Stimulated activated CD8-positive, alpha-beta memory T cell treated with anti-CD3 and anti-CD28 coated beads, Interleukin-7, amount 100 ng/mL, for 4 hours (primary cell): ENCODE measurements around the gene ZNF738.
"Not testable (repeated sequence)": the region's sequence is repeated elsewhere in the genome, so short reads cannot be mapped to it uniquely, and the experiment has no call there.

Experiments used
- DNase-seq, 2 donors: peaks; one replicate each; pipeline ENCODE4 v3.0.0-alpha.2; 2020; ENCODE audit warnings: low read depth in 2 of 2

ZNF738 gene

DNA sequence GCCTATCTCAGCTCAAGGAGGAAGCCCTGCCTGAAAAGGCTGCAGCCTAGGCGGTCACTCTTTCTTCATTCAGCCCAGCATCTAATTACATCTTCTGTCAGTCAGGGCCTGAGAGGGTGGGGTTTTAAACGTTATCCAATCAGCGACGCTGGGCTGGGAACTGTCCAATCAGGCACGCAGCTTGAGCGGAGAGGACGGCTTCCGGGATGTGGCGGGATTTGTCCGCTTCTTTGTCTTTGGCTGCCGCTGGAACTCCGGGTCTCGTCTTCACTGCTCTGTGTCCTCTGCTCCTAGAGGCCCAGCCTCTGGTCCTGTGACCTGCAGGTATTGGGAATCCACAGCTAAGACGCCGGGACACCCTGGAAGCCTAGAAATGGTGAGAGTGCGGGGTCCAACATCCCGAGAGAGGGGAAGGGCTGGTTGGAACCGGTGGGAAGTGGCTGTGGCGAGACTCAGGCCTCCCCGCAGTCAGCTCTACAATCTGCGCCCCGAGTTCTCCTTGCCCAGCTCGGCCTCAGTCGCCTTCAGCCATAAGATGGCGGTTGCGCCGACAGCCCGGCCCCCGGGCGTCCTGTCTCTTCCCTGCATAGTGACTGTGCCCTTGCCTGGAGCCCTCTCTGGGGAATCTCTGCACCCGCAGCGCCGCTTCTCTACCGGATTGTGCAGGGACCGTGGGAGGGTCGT, at the start of gene ZNF738:
Gene ZNF738, plus strand, starts transcription at position 233 of the 684 bp plus-strand sequence. Its CDS starts 141 bp downstream, at position 374.
- DNase-seq, result peak; percentile 65 to 74

DNA sequence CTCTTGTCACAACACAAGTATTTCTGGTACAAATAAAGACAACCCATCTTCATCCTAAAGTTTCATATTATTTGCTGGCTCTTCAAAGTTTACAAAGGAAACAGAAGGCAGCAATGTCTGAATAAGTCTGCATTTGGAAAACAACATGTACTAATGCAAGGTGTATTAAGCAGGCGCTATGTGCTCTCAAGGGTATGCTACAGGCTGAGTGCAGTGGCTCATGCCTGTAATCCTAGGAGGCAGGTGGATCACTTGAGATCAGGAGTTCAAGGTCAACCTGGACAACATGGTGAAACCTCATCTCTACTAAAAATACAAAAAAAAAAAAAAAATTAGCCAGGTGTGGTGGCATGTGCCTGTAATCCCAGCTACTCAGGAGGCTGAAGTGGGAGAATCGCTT, 46.0 kb upstream of the ZNF738 start:
- DNase-seq, result not testable (repeated sequence)

DNA sequence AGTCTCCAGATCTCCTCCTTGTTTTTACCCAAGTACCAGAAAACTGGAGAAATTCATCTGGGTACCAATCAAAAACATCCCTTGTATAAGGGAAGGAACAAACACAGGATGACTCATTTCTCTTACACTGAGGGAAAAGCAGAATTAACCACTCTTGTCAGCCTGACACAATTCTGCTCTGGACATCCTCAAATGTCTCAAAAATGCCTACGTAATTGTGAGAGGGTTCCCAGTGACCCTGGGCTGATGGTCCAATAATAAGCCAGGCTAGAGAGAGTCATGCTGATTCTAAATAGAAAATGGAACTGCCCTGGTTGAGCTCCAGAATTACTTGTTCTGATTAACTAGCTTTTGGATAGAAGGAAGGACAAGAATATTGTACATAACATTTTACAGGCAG, 44.1 kb upstream of the ZNF738 start:
- DNase-seq, result no peak

DNA sequence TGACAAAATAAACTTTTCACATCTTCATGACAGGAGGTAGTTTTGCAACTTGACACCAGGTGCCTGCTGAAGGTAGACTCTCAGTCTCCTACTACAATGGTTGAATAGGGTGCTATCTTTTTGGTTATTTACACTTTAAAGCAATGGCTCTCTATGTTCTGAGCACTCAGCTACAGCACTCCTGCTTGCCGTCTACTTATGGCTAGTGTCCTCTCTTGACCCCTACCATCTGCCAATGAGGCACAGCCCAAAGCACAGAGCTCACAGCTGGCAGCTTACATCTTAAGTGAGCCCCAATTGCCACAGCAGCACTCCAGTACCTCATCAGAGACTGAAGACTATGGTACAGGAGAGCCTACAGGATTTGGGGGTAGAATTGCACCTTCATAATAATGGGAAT, 41.0 kb upstream of the ZNF738 start:
- no peak for DNase-seq

DNA sequence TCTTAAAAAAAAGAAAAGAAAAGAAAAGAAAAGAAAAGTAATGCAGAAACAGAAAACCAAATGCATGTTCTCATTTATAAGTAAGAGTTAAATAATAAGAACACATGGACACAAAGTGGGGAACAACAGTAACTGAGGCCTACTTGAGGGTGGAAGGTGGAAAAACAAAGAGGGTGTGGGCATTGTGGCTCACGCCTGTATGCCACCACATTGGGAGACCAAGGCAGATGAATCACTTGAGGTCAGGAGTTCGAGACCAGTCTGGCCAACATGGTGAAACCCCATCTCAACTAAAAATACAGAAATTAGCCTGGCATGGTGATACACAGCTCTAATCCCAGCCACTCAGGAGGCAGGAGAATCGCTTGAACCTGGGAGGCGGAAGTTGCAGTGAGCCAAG, 37.7 kb upstream of the ZNF738 start:
- DNase-seq, result no peak

DNA sequence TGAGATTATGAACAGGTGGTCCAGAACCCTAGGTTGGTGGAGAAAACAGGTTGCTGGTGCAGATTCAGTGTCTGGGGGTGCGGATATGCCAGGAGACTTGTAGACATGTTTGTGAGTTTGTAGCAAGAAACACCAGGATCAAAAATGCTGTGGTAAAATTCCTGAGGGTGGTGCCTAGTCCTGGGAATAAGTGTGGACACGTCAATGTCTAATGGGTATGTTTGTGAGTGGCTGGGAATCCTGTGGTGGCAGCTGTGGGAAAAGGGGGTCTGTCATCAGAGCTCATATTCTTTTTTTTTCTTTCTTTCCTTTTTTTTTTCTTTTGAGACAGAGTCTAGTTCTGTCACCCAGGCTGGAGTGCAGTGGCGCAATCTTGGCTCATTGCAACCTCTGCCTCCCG, 36.8 kb upstream of the ZNF738 start:
- DNase-seq, result no peak

DNA sequence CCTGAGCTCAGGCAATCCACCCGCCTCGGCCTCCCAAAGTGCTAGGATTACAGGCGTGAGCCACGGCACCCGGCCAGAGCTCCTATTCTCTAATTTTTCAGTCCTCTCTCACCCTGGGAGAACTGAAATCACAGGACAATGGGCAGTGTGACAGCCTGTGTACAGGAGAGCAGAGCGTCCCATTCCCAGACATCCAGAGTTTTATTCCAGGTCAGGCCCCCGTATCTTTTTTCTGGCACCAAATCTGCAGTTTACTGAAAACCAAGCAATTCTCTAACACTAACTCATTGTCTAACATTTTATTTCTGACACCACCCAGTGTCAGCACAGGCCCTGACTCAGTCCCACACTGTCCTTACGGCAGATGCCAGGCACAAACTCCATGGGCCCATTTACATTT, 36.3 kb upstream of the ZNF738 start:
- DNase-seq, result no peak

DNA sequence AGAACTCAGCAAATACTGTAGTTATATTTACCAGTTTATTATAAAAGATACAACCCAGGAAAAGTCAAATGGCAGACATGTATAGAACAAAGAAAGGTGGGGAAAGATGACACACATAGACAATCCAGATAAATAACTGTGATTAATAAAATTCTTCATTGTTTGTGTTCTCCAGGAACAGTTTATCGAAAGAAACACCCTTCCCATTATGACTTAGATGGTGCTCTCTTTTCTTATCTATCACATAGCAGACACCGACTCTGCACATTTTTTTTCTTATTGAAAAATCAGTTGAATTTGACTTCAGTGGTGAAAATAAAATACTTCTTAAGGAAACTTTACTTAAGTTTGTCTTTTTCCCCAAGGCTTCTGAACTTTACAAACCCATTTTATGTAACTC, 35.8 kb upstream of the ZNF738 start:
- DNase-seq, result no peak

DNA sequence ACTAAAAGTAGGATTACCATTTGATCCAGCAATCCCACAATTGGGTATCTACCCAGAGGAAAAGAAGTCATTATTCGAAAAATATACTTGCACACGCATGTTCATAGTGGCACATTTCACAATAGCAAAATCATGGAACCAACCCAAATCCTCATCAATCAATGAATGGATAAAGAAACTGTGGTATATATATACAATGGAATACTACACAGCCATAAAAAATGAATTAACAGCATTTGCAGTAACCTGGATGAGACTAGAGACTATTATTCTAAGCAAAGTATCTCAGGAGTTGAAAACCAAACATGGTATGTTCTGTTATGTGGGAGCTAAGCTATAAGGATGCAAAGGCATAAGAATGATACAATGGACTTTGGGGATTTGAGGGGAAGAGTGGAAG, 32.6 kb upstream of the ZNF738 start:
- no peak for DNase-seq

DNA sequence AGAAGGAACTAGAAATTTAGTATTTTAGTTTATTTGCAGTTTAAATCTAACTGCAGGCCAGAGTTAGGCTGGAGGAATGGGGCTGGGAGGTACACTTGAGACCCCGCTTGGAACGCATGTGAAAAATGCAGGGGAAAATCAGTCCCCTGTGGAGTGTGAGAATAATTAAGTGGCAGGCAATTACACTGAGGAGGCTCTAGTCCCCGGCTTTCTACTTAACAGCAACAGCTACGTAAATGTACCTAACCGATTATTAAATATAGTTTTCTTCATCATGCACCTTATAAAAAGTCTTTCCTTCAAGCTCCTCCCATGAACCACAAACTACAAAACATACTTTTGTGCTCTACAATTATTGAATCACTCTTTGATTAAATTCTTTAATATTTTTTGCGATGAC, 30.4 kb upstream of the ZNF738 start:
- DNase-seq, result no peak

DNA sequence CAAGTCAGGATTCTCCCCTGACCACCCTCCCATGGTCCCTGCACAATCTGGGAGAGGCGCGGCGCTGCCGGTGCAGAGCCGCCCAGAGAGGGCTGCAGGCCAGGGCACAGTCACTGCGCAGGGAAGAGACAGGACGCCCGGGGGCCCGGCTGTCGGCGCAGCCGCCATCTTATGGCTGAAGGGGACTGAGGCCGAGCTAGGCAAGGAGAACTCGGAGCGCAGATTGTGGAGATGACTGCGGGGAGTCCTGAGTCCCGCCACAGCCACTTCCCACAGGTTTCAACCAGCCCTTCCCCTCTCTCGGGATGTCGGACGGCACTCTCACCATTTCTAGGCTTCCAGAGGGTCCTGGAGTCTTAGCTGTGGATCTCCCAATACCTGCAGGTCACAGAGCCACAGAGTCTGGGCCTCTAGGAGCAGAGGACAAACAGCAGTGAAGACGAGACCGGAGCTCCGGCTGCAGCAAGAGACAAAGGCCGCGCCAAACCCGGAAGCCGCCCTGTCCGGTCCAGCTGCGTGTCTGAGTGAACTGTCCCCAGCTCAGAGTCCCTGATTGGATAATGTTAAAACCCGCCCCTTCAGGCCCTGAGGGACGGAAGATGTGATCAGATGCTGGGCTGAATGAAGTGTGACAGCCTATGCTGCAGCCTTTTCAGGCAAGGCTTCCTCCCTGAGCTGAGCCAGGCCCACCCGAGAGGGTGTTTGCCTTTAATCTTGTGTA, 29.8 kb upstream of the ZNF738 start, which contains the start of gene ZNF708:
Gene ZNF708, minus strand, starts transcription at position 526 of the 721 bp plus-strand sequence. Its CDS starts 198 bp downstream, at position 328.
- DNase-seq, result peak; percentile 62 to 70

DNA sequence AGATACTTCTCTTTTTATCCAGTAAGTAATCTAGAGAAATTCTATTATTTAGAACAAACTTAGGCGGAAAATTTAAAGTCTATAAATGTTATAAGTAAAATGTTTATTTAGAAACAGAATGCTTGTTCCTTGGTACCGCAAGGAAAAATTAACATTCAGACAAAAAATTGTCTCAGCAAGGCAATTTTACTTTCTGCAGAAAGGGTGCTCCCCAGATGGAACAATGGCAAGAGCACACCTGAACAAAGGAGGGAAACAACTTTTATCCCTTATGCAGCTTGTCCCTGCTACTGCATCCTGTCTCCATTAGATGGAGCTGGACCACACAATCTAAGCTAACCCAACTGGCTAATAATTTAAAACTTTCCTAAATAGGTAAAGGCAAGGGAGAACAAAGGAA, 23.1 kb upstream of the ZNF738 start:
- no peak for DNase-seq

DNA sequence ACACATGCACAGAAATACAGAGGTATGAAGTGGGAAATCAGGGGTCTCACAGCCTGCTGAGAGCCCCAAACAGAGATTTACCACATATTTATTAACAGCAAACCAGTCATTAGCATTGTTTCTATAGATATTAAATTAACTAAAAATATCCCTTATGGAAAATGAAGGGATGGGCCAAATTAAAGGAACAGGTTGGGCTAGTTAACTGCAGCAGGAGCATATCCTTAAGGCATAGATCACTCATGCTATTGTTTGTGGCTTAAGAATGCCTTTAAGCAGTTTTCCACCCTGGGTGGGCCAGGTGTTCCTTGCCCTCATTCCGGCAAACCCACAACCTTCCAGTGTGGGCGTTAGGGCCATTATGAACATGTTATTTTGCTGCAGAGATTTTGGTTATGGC, 14.0 kb upstream of the ZNF738 start:
- DNase-seq, result not testable (repeated sequence)

DNA sequence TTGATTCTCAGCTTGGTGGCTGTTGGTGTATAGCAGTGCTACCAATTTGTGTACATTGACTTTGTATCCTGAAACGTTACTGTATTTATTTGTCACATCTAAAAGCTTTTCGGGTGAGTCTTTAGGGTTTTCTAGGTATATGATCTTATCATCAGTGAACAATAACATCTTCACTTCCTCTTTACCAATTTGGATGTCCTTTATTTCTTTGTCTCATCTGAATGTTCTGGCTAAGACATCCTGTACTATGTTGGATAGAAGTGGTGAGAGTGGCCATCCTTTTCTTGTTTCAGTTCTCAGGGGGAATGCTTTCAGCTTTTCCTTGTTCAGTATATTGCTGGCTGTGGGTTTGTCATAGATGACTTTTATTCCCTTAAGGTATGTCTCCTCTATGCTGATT, 6.0 kb upstream of the ZNF738 start:
- DNase-seq, result no peak

DNA sequence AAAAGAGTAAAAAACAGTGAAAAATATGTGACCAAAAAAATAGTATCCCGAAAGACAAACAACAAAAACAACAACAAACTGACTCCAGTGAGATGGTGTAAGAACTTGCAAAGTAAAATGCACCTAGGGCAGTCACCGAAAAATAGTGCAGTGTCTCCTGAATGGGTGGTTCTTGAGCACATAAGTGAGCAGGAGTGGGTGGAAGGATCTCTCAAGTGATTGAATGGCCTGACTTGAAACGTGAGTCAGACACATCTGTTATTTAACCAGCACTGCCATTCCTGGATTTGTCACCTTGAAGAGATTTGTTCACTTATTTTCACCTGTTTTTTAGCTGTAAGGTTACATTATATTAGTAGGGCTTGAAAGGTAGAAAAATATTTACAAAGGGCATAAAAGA, 3.5 kb downstream of the ZNF738 start:
- no peak for DNase-seq

DNA sequence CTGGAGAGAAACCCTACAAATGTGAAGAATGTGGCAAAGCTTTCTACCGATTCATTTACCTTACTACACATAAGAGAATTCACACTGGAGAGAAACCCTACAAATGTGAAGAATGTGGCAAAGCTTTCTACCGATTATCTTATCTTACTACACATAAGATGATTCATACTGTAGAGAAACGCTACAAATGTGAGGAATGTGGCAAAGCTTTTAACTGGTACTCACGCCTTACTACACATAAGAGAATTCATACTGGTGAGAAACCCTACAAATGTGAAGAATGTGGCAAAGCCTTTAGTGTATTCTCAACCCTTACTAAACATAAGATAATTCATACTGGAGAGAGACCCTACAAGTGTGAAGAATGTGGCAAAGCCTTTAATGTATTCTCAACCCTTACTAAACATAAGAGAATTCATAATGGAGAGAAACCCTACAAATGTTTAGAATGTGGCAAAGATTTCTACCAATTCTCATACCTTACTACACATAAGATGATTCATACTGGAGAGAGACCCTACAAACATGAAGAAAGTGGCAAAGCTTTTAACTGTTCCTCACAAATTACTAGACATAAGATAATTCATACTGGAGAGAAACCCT, 25.3 kb downstream of the ZNF738 start:
- no peak for DNase-seq

DNA sequence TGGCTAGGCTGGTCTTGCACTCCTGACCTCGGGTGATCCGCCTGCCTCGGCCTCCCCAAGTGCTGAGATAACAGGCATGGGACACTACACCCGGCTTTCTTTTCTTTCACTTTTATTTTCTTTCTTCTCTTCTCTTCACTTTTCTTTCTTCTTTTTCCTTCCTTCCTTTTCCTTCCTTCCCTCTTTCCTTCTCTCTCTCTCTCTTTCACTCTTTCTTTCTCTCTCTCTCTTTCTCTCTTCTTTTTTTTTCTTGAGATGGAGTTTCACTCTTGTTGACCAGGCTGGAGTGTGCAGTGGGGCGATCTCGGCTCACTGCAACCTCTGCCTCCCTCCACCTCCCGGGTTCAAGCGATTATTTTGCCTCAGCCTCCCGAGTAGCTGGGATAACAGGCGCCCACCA, 37.3 kb downstream of the ZNF738 start:
- DNase-seq, result no peak

DNA sequence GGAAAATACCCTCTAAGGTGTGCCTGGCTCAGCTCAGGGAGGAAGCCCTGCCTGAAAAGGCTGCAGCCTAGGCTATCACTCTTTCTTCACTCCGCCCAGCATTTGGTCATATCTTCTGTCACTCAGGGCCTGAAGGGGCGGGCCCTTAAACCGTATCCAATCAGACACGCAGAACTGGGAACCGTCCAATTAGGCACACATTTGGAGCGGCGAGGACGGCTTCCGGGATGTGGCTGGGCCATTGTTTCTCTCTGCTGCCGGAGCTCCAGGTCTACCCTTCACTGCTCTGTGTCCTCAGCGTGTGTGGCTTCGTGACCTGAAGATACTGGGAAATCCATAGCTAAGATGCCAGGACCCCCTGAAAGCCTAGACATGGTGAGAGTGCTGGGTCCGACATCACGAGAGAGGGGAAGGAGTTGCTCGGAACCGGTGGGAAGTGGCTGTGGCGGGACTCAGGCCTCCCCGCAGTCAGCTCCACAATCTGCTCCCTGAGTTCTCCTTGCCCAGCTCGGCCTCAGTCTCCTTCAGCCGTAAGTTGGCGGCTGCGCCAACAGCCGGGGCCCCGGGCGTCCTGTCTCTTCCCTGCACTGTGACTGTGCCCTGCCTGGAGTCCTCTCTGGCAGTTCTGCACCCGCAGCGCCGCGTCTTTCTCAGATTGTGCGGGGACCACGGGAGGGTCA, 38.2 kb downstream of the ZNF738 start, which contains the start of gene ZNF493:
Gene ZNF493, plus strand, starts transcription at position 241 of the 680 bp plus-strand sequence. Its CDS starts 105 bp downstream, at position 346.
- peak; percentile 82 to 89 for DNase-seq

DNA sequence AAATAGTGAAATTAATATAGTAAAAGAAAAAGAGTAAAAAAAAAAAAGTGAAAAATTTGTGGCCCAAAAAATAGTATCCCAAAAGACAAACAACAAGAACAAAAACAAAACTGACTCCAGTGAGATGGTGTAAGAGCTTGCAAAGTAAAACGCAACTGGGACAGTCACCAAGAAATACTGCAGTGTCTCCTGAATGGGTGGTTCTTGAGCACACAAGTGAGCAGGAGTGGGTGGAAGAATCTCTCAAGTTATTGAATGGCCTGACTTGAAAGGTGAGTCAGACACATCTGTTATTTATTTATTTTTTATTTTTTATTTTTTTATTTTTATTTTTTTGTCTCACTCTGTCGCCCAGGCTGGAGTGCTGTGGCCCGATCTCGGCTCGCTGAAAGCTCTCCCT, 40.1 kb downstream of the ZNF738 start:
- no peak for DNase-seq

DNA sequence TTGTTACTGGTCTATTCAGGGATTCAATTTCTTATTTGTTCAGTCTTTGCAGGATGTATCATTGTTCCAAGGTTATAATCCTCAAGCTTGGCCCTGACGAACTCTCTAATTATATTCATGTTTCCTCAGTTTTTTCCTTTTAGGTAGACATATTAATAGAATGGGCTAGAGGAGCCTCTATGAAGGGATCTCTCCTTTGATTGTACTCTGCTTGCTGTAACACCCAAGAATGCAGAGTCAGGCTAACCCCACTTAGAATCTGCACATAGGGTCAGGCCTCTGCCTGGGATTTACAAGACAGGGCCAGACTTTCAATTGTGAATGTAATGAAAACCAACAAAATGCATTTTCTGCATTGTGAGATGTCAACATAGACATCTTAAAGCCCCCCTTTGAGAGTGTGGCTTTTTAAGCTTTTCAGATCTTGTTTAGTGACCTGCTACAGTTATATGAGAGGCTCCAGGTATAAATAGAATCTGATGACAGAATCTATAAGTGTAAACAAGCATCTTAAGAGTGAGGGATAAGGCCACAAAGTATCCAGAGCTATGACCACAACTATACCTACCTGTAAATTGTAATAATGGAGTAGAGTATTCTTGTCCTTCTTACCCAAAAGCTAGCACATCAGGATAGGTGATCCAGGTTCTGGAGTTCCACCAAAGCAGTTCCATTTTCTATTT, 43.6 kb downstream of the ZNF738 start:
- DNase-seq, result no peak

DNA sequence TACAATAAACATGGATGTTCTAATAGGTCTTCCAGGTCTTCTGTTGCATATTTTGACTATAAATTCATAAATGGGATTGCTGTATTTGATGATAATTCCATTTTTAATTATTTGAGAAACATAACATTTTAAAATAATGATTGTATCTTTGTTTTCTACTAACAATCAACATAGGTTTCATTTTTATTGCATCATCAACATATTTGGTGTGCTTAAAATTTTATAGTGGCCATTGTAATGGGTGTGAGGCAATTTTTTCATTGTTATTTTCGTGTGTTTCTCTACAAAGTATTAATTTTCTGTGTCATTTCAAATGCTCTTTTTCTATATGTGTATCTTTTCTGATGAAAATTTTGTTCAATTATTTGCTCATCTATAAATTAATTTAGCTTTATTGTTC, 51.4 kb downstream of the ZNF738 start:
- no peak for DNase-seq

DNA sequence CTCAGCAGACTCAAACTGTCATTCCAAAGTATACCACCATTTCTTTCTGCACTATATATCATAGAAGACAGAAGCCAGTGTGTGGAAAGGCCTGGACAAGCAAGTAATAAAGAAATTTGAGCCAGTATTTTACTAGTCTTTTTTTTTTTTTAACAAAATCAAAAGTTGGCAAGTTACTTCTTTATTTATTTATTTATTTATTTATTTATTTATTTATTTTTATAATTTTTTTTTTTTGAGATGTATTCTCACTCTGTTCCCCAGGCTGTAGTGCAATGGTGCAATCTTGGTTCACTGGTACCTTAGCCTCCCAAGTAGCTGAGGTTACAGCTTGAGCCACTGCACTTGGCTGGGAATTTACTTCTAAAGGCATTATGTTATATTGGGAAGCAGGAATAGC, 63.4 kb downstream of the ZNF738 start:
- DNase-seq, result no peak
